Right ventricle myocardium inferior (tissue), 1 donor: ENCODE data around the gene MCFD2. TPM values are rescaled to one million over a fixed set of nuclear protein-coding genes. Genes with fewer than 3 reads are reported as not detected.

ENCODE experiments used
- ATAC-seq: fragments of 200-7000 bp; cut with Tn5 transposase; one replicate; pipeline ENCODE4 v1.9.1; 2020; ENCODE audit warnings: mild to moderate bottlenecking, moderate library complexity
- DNase-seq: peaks from one replicate; pipeline ENCODE4 v3.0.0; 2021; ENCODE audit errors: missing footprints
- intact Hi-C: fragments of 100-400 bp; cut with DNase I; formaldehyde crosslinking; loops from one replicate; pipeline ENCODE4 v1.11.0; 2022
- long read RNA-seq: library from polyadenylated mRNA; unstranded; transcript quantifications from one replicate; pipeline ENCODE4 v2.0.0, GENCODE V29; 2021
- total RNA-seq: library from RNA; stranded (reverse); fragmentation: NEBNext Ultra II Directional; extraction: Animal tissue kit (Norgen Biotek cat#: 25700); gene quantifications from one replicate; pipeline ENCODE4 v1.2.1, GENCODE V29; 2021
- donor health status: DM: no; HTN: yes; CAD: no; lungs with severe emphysema.

Gene MCFD2
- total RNA-seq = 66.1 TPM
- long read RNA-seq, full-length matches to known transcripts = 40 of 47 reads
- long read RNA-seq, partial matches to known transcripts = 1 of 47 reads
- long read RNA-seq, other reads (novel, unspliced or antisense) = 6 of 47 reads

GRCh38 chr2:46915281-46915810 is at the start of gene MCFD2:
Gene MCFD2, minus strand, starts transcription at chr2:46915806. Its CDS starts 6,635 bp downstream, at chr2:46909171.
- ATAC-seq = peak; percentile 53
- DNase-seq = peak; percentile 75
- intact Hi-C loops = loop anchor here (10.0 kb wide), 1 partner anchor 149 kb away; no protein-coding TSS in a partner anchor

DNA sequence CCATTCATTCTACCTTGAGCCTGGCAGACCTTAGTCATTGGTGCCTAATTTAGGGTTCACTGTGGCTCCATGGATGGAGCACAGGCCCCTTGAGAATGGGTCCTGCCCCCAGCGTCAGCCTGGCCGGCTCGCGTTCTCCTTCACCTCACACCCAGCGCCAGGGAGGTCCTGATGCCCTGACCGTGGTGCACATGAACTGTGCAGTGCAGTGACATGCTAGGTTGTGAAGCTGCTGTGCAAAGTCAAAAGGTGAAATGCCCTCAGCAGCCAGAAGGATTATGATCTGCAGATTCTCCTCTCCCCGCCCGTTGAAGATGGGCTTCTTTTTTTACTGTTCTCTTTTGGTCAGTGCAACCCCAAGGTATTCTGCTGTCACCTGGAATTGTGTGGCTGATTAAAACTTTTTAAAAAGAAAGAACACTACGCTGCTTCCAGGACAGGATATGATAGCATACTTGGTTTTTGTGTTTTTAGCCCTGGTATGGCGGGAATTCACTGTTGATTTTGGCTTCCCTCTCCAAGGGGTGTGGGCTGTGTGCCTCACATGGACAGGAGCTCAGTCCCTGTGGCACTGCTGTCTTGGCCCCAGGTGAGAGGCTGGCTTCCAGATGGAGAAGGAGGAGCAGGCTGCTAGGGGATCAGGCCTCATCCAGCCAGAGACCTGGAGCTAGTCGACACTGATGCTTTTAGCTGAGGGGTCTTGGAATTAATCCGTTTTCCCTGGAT is 49.4 kb upstream of the MCFD2 start:
- ATAC-seq (no peak), DNase-seq (no peak)
- intact Hi-C loops = no loop called here

DNA sequence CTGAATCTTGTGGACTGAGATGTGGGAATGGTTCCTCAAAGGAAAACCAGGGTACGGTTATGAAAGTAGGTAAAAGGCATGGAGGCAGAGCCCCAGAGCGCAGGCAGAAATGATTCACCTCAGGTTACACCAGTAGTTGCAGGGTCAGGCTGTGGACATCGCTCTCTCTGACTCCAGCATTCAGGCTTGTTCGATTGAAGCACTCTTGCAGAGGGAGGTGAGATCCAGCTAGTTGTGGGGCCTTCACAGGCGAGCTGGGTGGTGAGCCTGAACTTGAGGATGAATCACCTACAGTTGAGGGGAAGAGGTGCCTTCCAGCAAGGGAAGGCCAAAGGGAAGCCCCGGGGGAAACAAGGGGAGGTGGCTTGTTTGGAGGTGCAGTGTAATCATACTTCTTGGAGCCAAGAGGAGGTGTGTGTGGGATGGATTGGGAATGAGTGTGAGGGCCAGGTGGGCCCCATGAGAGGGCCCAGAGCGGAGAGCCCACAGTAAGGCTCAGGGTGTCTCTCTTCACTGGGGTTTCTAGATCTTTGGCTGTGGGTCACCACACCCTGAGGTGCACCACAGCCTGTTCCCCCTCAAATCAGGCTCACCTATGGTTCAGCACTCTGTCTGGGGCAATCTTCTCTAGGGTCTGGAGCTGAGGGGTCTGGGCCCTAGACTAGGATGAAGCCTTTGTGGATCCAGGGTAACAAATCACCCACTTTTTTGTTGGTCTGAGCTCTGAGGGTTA is 48.5 kb upstream of the MCFD2 start:
- ATAC-seq (no peak), DNase-seq (no peak)
- intact Hi-C loops = no loop called here

GRCh38 chr2:46963210-46963609 is 47.6 kb upstream of the MCFD2 start:
- ATAC-seq (no peak), DNase-seq (no peak)
- intact Hi-C loops = no loop called here

GRCh38 chr2:46962751-46963150 is 47.1 kb upstream of the MCFD2 start:
- DNase-seq = no peak
- intact Hi-C loops = no loop called here
- ATAC-seq = no peak

DNA sequence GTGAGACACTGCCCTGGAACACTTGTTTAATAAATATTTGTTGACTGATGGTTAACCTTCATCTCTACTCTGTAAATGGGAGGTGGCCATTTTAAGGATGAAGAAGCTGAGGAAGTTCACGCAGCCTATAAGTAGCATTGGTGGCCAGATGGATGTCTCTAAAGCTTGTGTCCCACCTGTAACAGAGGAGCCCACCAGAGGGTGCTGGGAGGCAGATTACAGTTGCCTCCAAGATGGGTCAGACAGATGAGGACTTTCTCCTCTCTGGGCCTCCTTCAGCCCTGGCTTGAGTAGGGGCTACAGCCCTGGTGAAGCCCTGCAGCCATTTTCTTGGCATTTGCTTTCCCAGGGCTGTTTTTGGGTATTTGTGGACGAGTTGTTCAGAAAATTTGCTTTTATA is 45.0 kb upstream of the MCFD2 start:
- intact Hi-C loops = no loop called here
- no peak for DNase-seq

DNA sequence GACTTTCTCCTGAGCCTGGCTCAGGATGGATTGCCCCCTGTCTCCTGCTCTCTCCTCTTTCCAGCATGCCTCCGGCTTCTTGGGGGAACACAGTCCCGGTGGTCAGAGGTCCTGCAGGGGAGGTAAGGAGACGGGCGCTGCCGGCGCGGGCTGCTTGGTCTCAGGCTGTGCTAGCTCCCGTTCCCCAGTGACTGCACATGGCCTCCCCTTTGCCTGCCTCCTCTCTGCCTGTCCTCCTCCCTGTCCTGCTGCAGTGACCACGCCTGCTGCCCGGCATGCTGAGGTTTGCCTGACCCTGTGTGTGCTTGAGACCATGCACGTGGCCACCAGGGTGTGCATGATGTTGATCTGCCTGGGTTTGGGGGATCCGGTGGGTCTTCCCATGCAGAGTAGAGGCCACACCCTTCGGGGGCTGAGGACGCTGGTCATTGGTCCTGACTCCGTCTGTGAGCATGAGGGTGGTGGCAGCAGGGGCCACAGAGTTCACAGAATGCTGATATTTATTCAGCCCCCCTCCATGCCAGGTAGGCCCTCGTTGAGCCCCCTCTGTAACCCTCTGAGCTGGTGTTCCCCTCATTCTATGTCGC is 42.9 kb upstream of the MCFD2 start:
- DNase-seq = no peak
- intact Hi-C loops = no loop called here
- no peak for ATAC-seq

More for the DNA sequence above, 45.0 kb upstream of the MCFD2 start:
- no peak for ATAC-seq

DNA sequence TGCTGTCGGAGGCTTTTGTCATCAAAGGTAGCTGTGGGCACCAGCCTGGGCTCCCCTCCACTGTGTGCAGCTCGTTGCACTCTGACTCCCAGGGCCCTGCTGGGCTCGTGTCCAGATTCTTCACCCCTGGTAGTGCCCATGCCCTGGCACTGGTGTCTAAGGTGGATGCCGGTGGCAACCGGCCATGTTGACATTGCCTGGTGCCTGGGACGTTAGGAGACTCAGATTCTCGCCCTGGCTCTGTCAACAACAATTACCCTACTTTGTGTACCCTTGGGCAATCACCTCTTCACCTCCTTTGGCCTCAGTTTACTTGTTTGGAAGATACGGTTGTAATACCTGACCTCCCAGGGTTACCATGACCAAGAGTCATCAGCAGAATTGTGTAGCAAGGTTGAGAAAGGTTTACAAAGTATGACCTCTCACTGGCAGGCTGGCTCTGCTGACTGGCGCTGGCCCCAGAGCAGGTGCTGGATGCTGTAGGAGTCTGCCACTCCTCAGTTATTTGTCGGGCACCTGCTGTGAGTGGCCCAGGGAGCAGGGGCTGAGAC is 41.5 kb upstream of the MCFD2 start:
- intact Hi-C loops = no loop called here
- no peak for DNase-seq
- peak; percentile 24 for ATAC-seq

DNA sequence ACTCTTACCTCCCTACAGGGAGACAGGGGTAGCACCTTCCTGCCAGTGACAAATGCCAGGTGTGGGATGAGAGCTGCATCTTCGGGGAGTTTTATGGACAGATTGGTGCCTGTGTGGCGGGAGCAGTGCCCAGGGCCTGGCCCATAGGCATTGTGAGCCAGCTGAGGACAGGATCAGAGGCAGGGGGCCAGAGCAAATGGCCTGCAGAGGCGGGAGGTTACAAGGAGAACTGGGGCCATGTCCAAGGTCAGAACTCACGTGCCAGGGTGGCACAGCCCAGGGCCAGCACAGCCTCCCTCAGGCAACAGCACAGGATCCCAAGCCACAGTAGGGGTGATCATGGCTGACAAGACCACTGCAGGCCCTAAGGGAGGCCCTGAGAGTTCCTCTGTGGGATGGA is 40.2 kb upstream of the MCFD2 start:
- no peak for ATAC-seq
- no peak for DNase-seq
- intact Hi-C loops = no loop called here

DNA sequence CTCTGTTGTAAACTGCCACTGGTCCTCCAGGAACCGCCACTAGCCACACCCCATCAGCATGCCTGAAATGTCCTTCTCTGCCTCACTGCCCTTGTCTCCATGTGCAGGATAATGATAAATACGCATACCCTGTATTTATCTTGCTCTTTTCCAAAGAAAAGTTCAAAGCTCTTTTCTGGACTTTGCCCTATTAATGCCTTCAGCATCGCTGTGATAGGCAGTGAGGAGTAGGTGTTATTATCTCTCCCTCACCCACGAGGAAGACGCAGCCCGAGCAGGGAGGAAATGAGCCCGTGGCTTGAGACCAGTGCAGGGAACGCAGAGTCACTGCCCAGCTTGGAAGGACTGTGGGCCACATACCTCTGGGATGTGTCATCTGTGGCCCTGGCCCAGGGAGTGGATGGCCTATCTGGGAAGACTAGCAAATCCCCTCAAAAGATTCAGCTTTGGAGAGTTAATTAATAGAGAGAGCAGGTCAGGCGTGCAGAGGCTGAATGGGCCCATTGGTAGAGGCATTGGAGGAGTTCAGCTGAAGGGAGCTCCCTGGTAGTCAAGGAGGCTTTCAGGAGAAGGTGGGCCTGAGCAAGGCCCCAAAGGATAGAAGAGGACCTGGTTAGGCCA is 39.5 kb upstream of the MCFD2 start:
- intact Hi-C loops = no loop called here
- ATAC-seq (peak; percentile 82), DNase-seq (peak; percentile 72)

DNA sequence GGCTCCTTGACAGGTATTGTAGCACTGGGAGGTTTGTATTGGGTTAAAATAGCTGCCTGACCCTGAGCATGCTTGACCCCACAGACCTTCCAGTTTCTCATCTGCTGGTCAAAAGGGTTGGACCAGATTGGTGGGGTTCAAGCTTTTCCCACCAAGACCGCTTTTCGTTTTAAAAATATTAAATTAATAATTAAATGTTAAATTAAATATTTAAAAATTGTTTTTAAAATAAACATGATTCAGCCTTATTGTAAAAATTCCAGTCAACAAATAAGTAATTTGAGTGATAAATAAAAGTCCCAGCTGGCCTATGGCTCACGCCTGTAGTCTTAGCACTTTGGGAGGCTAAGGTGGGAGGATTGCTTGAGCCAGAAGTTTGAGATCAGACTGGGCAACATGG is 36.6 kb upstream of the MCFD2 start:
- DNase-seq (no peak), ATAC-seq (no peak)
- intact Hi-C loops = no loop called here

GRCh38 chr2:46951290-46952064 is 35.9 kb upstream of the MCFD2 start:
- intact Hi-C loops = no loop called here
- ATAC-seq (no peak), DNase-seq (no peak)

DNA sequence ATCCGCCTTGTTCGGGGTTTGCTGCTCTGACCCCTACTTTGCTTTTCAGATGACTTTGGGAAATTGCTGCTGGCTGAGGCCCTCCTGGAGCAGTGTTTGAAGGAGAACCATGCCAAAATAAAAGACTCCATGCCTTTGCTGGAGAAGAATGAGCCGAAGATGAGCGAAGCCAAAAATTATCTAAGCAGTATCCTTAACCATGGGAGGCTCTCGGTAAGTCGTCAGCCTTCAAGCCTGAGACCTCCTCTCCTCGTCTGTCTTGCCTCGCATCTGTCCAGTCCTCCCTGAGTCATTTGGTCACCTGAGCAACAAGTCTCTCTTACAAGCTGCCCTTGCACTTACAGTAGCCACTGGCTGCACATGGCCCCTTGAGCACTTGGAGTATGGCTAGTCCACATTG is 34.7 kb upstream of the MCFD2 start:
- no peak for ATAC-seq
- DNase-seq = no peak
- intact Hi-C loops = no loop called here

- DNase-seq (no peak), ATAC-seq (no peak)
- intact Hi-C loops = no loop called here
Measured at GRCh38 chr2:46947841-46948240, 32.2 kb upstream of the MCFD2 start.

GRCh38 chr2:46945671-46946070 is 30.1 kb upstream of the MCFD2 start:
- no peak for ATAC-seq
- no peak for DNase-seq
- intact Hi-C loops = no loop called here

DNA sequence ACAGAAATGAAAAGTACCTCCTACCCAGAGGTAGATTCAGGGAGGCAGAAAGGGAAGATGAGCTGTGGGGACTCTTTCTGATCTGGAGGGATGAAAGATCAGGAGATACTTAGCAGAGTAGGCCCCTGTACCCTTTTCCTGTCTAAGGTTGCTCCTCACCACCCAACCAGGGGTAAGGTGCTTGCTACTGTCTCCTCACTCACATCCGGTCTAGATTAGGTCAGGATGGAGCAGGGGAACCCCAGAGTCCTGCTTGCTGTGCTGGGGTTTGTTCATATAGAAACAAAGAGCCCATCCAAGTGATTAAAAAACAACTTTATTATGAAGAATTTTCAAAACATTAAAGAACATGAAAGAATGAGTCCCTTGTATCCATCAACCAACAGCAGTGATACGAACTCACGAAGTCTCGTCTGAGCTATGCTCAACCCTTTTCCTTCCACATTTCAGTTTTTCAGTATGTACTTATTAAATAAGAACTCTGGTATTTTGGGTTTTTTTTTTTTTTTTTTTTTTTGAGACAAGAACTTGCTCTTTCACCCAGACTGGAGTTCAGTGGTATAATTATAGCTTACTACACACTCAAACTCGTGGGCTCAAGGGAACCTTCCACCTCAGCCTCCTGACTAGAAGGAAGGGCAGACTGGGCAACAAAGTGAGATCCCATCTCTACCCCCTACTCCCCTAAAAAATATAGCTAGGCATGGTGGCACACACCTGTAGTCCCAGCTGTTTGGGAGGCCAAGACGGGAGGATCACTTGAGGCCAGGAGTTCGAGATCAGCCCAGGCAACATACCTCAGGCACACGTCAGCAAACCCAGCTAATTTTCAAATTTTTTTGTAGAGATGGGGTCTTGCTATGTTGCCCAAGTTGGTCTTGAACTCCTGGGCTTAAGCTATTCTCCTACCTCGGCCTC is 28.5 kb upstream of the MCFD2 start:
- intact Hi-C loops = no loop called here
- ATAC-seq = no peak
- DNase-seq = no peak
